GM19455 (cell line): Measurements from ENCODE around the gene TMEM218.
"Not testable (repeated sequence)": the region's sequence is repeated elsewhere in the genome, so short reads cannot be mapped to it uniquely, and the experiment has no call there.

Source experiments
- ATAC-seq: cut with Tn5 transposase; IDR thresholded peaks from one replicate; pipeline ENCODE4 v1.9.1; 2021; ENCODE audit not compliant: unreplicated experiment

The TMEM218 gene

DNA sequence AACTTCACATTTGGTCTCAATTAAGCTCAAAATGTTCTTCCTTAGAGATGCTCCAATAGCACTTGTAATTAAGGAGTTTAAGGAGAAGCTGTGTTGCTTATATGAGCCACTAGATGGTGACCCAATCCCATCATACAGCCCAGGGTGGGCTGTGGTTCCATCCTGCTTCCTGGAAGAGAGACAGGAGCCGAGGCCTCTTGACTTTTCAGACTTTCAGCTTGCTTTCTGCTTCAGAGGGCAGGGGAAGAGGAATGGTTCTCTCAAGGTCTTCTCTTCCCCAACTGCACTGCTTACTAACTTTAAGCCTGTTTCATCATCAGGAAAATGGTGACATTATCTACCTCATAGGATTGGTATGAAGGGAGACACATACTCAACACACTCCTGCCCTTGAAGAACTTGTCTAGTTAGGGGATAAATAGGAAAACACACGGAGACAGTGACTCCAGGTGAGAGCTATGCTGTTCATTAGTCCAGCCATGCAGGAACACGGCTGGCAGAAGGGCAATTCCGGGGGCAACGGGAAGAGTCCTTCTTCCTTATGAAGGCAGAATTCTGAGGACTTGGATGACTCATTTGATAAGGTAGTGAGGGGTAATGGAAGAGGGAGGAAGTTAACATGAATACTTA, 20.1 kb downstream of the TMEM218 start:
- ATAC-seq = no peak

DNA sequence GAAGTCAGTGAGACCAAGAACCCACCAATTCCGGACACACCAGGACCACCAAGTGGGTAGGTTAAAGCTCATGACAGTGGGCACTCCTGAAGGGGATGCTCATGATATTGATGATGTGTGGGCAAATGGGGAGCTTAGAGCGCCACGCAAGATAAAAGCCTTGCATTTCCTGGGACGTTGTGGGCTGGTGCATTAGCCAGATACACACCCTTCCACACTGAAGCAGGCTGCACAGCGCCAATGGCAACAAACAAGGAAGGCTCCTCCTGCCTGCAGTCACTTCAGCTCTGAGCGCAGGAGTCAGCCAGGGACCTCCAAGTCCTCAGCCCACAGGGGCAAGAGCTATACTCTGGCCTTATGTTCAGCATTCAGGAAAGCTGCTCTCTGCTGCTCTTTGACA, 20.6 kb downstream of the TMEM218 start:
- no peak for ATAC-seq

DNA sequence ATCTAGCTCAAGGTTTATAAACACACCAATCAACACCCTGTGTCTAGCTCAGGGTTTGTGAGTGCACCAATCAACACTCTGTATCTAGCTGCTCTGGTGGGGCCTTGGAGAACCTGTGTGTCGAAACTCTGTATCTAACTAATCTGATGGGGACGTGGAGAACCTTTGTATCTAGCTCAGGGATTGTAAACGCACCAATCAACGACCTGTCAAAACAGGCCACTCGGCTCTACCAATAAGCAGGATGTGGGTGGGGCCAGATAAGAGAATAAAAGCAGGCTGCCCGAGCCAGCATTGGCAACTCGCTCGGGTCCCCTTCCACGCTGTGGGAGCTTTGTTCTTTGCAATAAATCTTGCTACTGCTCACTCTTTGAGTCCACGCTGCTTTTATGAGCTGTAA, 21.3 kb downstream of the TMEM218 start:
- ATAC-seq = not testable (repeated sequence)

DNA sequence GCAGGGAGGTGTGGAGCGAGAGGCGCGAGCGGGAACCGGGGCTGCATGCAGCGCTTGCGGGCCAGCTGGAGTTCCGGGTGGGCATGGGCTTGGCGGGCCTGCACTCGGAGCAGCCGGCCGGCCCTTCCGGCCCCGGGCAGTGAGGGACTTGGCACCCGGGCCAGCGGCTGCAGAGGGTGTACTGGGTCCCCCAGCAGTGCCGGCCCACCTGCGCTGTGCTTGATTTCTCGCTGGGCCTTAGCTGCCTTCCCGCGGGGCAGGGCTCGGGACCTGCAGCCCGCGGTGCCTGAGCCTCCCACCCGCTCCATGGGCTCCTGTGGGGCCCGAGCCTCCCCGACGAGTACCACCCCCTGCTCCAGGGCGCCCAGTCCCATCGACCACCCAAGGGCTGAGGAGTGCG, 21.9 kb downstream of the TMEM218 start:
- ATAC-seq = not testable (repeated sequence)

DNA sequence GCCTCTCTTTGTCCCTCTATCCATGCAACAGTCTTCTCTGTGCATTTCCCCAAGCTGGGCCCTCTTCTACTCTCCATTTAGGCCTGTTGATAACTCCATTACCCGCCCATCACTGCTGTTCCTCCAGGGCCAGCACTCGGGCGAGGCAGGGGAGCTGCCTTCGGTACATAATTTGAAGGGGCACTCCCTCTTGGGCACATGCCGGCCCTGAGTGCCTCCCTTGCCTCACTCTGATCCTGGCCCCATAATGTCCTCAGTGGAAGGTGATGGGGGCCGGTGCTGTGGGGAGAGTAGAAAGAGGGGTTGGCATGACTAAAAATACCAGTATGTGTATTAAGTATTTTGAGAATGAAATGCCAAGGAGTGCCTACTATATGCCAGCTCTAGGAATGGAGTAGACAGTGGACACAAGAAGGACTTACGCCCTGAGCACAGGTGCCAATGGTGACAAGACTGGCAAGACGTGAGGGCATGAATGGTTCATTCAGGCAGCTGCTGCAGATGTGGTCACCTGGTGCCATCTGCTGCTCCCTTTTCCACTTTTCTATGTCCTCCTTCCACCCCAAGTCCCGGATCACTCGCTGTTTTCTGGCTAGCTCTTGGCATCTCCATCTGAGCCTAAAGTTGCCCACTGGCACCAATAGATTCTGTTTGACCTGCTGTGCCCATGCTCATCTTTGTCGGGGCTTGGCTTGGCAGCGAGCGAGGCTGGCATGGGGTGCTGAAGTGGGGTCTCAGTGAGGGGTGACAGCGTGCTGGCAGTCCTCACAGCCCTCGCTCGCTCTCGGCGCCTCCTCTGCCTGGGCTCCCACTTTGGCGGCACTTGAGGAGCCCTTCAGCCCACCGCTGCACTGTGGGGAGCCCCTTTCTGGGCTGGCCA, 22.6 kb downstream of the TMEM218 start:
- ATAC-seq = no peak

DNA sequence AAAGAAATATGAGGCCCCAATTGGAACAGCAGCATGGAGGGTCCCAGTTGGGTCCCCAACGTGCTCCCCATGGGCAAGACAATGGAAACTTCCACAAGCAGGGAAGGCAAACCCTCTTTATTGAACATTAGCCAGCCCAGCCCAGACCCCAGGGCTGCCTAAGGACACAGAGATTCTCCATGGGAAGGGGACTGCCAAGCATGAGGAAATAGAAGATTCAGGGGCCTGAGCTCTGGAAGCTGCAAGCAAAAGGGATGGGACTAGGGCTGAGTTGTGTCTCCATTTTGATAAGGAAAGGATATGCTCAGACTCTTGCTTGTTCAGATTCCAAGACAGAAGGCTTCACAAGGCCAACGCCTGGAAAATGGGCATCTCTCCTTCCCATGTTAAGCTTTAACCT, 23.3 kb downstream of the TMEM218 start:
- no peak for ATAC-seq

DNA sequence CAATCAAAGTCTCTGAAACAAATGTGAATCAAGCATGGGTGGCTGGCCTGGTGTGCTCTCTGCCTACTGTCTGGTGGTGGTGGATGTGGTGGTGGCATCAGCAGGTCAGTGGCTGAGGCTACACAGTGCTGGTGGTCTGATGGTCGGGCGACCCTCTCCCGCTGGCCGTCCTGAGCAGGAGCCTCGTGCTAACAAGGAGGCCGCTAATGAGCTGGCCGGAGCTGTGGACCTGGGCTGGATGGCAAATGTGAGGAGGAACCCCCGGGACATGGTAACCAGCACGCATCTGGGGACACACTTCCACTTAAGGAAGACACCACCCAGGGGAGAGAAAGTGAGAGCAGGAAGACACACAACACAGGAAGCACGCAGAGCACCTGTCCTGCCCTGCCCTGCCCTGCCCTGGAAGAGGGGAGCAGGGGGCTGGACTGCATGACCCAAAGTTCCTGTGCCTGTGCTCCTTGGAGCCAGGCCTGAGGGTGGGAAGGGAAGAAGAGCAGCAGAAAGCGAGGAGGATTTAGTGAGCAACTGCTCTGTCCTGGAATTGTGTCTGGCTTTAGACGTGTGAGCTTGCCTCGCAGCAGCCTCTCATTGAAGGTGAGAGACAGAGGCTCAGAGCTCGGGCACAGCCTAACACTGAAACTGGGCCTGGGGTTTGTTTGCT, 24.7 kb downstream of the TMEM218 start:
- no peak for ATAC-seq

DNA sequence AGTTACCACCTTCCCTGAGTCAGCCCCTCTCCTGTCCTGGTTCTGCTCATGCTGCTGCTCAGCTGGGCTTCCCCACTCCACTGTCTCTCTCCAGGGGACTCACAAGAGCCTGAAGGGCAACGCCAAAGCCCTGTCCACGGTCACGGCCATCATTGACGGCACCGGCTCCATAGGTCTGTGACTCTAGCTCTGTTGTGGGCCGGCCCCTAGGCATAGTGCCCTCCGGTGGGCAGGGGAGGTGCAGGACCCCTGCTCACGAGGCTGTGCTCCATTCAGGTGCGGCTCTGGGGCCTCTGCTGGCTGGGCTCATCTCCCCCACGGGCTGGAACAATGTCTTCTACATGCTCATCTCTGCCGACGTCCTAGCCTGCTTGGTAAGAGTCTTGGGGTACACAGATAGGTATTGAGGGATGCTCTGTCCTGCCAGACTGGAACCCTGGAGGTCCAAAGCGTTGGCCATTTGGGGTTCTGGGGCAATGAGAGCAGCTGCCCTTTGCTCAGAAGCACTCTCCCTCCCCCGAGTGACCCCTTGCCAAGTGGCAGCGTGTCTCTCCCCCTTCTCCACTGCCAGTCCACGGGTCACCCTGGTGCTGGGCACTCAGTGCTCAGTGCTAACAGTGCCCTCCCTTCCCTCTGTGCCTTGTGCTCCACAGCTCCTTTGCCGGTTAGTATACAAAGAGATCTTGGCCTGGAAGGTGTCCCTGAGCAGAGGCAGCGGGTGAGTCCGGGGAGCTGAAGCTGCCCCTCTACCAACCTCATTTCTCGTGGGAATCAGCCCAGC, 25.9 kb downstream of the TMEM218 start:
- ATAC-seq = no peak

DNA sequence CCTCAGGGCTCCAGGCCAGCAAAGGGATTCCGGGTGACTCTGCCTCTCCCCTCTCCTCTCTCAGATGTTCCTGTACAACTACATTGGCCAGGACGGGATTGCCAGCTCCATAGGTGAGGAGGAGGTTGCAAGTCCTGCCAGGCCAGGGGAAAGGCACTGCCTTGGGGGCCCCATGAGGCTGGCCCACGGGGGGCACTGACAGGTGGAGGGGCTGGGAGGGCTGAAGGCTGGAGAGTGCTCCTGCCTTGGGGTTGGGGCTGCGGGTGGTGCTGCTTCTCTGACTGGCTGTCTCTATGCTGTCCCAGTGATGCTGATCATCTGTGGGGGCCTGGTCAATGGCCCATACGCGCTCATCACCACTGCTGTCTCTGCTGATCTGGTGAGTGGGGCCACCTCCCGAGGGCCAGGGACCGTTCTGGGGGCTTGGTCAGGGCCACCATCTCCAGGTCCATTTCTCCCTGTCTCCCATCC, 26.6 kb downstream of the TMEM218 start:
- no peak for ATAC-seq

DNA sequence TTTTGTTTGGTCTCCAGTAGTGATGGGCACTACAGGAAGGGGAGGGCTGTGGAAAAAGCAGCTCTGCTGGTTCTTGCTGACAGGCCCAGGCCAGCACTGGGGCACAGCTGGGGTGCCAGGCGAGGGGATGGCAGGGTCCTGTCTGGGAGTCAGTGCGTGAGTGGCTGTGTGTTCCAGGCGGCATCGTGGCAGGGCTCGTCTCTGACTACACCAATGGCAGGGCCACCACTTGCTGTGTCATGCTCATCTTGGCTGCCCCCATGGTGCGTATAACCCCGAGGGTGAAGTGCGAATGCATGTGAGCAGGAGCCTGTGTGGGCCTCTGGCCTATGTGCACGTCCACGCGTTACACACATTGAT, 27.4 kb downstream of the TMEM218 start:
- ATAC-seq = no peak

DNA sequence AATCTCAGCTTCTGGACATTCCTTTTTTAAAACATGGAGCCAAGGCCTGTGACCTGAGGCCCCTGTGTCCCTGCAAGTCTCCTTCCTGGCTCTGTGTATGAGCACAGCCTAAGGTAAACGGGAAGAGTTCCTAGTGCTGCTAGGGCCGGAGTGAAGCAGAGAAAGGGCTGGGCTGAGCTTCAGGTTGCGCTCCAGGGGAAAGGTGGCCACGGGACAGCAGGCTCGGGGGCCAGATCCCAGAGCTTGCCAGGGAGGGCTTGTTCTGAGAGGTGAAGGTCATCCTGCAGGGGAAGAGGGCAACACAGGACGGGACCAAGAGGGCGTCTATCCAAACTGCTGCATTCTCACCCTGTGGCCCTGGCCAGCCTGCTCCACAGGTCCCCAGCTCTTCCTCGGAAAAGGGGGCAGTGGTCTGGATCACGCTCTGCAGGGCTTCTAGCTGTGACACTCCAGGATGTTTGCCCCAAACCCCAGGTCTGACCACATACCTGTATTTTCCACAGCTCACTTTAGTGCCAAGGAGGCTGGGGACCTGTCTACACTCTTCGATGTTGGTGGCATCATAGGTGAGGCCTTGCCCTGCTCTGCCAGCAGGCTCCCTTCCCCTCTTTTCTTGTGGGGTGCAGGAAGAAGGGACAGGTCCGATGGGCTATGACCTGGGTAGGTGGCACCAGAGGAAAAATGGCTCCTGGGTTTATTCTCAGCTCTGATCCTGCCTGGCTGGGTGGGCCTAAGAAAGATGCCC, 27.9 kb downstream of the TMEM218 start:
- ATAC-seq = no peak

DNA sequence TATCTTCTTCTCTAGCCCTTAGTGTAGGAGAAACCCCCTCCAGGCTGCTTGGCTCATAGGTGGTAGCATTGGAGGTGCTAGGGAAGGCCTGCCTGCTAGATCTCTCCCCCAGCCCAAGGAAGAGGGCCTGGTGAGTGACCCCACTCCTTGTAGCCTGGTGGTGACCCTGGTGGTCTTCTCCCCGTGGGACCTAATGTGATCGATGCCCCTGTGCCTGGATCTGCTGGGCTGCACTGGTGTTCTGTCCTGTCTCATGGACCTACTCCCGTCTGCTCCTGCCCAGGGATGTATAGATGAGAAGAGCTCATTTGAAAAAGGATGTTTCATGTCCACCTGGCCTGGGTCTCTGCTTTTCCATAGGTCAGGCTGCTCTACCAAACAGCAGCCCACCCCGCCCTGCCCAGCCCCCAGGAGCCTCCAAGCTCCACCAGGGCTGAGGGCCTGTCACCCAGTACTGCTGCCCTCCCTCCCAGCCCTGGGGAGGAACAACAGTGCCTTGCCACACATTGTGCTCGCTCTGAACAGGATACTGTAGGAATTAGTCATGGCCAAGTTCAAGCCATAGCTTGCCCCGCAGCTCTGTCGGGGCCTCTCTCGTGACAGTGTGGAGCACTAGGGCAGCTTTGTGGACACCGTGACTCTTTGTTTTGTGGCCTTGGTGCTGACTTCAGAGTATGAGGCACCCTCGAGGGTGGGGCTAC, 28.7 kb downstream of the TMEM218 start:
- no peak for ATAC-seq

DNA sequence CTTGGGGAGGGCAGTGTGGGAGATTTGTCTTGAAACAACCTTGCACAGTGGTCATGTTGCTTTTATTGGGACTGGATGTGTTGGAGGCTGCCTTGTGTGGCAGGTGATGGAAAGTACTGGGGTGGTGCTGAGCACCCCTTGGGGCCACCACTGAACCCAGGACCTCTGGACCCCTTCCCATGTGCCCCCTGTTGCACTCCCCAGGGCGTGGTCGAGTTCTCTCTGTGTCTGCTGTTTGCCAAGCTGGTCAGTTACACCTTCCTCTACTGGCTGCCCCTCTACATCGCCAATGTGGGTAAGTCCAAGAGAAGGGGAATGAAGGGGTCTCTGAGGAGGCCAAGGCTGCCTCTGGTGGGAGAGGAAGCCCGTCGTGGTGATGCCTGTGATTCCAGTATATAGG, 29.4 kb downstream of the TMEM218 start:
- no peak for ATAC-seq

DNA sequence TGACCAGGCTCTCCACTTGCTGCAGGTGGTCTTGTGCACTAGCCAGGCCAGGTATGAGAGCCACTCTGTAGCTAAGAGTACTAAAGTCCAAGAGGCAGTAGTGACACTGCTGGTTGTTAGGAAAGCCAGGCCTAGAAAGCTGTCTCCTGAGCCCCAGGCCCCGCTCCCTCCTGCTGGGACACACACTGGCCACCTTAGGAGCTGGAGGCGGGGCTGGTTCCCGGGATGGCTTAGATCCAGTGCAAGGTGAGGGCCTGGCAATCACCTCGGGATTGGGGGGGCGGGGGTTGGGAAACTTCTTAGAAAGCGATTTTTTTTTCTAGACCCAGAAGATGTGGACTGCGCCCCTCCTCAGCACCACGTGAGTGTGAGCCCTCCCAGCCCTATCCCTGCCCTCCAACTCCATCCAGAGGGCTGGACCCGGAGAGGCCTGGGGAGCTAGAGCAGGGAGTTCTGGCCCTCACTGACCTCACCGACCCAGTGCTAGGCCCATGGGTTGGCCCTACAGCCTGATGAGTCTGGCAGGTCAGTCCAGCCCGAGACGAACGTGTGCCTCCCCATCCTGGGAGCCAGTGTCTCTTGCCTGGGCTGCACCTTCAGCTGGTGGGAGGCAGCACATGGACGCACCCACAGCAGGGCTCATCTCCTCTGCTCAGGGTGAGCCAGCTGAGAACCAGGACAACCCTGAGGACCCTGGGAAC, 30.2 kb downstream of the TMEM218 start:
- no peak for ATAC-seq

DNA sequence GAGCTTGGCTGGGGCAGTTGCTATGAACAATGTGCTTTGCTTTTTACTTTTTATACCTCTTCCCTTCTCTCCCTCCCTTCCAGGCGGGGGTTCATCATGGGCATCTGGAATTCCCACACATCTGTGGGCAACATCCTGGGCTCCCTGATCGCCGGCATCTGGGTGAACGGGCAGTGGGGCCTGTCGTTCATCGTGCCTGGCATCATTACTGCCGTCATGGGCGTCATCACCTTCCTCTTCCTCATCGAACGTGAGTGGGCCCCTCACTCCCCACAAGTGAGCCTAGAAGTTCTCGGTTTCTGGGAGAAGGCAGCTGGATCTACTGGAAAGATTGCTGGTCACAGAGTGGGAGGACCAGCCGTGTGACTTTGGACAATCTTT, 30.9 kb downstream of the TMEM218 start:
- no peak for ATAC-seq

DNA sequence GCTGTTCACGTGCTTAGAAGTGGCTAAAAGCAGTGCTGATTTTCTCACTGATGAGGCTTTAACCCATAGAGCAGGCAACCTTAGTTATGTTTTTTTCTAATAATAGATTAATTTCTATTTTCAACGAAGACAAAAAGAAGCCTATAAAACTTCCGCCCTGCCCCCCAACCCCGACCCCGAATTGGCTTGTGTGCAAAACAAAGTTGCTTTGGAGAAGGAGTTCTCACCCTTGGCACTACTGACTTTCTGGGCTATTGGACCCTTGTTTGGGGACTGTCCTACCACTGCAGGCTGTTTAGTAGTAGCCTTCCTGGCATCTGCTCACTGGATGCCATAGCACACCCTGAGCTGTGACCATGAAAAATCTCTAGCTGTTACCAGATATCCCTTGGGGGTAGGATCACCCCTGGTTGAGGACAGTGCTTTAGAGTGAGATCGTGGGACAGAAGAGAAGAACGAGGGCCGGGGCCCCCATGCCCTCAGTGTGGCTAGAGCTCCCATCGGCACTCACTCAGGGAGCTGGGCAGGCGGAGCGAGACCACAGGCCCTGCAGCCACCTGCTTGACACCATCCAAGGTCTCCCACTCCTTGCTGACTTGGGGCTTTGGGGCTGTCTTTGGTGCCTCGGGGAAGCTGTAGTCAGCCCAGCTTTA, 31.4 kb downstream of the TMEM218 start:
- no peak for ATAC-seq

DNA sequence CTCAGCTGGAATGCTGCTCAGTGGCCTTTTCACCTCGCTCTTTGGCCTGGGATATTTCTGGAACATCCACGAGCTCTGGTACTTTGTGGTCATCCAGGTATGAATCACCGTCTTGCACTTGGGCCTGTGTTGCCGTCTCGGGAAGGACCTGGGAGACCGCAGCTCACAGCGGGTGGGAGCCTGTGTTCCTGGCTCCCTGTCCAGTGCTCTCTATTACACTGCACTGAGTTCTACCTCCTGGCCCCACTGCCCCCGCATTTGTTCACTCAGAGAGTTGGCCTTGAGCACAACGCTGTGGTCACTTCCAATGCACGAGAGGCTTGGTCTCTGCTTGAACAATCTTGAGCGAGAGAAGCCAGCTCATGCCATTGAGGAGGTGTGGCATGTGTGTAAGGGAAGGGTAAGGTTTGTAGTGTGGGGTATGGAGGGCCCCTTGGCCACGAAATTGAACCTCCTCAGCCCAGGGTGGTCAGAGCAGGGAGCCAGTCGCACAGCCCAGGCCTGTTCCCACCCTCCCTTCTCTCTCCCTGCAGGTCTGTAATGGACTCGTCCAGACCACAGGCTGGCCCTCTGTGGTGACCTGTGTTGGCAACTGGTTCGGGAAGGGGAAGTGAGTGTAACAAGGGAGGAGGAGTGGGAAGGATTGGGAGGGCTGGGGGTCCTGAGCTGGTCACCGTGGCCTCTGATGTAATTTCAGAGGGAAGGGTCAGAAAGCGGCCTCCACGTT, 32.1 kb downstream of the TMEM218 start:
- no peak for ATAC-seq

DNA sequence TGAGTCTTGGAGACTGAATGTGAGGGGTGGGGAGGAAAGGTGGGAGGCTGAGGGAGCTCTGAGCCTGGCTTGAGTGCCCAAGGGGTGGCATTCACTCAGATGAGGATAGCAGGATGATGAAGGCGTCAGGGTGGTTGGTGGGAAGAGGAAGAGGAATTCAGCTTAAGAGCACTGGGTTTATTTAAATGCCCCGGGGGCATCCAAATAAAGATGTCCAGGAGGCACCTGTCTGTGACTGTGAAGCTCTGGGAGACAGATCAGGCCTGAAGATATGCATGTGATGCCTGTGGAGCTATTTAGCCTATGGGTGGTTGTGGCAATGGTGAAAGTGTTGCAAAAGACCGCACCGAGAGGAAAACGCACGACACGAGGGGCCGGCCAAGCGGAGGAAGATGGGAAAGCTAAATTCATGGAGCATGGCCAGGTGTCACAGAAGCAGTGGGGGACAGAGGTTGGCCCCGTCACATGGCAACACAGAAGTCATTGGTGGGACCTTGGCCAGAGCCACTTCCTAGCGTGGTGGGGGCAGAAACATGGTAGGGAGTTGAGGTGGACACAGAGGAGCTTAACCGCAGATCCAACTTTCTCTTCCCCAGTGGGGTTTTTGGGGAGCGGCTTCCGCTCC, 32.8 kb downstream of the TMEM218 start:
- ATAC-seq = no peak
